Measurements from ENCODE around the gene MEIOSIN.

Gene MEIOSIN

DNA sequence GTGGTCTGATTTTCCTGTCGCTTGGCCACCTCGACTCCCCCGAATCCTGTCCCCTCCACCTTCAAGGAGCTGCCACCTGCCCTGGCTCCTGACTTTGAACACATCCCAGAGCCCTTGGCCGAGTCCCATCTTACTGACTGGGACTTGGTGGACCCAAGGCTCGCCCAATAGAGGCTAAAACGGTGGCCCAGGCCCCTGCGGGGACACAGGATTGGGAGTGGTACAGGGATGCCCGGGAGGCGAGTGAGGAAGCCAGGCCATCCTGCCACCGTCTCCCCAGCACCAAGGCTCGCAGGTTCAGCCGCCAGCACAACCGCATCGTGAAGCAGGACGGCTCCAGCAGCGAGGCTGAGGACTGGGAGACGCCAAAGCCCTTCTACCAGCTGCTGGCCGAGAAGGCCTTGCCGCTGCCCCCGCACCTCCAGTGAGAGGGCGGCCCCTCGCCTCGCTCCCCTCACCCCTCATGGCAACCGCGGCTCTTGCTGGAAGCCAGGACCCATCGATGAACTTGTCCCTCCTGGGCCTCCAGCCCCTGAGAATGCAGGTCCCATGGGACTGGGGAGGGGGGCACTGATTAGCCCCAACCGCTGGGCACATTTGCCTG is 30.6 kb downstream of the MEIOSIN start:
- TF ChIP-seq ZFX (IDR thresholded peaks at IDR 0.05): no peak
- TF ChIP-seq, protein P1, sequence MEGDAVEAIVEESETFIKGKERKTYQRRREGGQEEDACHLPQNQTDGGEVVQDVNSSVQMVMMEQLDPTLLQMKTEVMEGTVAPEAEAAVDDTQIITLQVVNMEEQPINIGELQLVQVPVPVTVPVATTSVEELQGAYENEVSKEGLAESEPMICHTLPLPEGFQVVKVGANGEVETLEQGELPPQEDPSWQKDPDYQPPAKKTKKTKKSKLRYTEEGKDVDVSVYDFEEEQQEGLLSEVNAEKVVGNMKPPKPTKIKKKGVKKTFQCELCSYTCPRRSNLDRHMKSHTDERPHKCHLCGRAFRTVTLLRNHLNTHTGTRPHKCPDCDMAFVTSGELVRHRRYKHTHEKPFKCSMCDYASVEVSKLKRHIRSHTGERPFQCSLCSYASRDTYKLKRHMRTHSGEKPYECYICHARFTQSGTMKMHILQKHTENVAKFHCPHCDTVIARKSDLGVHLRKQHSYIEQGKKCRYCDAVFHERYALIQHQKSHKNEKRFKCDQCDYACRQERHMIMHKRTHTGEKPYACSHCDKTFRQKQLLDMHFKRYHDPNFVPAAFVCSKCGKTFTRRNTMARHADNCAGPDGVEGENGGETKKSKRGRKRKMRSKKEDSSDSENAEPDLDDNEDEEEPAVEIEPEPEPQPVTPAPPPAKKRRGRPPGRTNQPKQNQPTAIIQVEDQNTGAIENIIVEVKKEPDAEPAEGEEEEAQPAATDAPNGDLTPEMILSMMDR (conservative IDR thresholded peaks at IDR 0.05): no peak
- H3K27ac ChIP-seq: no peak overlapping the region

DNA sequence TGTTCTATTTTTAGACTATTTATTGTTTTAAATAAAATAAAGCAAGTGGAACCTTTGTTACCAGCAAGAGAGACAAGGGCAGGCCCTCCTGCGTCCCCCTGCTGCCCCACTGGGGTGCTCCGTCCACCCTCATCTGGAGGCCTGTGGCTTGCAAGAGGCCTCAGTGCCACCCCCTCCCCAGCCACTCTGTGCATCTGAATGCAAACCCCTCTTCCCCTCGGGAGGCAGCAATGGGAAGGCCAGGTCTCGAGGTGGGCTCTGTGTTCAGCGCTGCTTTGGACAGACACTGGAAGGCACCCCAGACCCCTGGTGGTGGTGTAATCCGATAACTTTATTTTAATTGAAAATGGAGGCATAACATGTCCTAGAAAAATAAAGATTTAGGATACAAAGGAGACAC is 31.2 kb downstream of the MEIOSIN start:
- no peak overlapping the region for H3K27ac ChIP-seq
- no peak for TF ChIP-seq ZFX (IDR thresholded peaks at IDR 0.05)
- TF ChIP-seq, protein P1 (conservative IDR thresholded peaks at IDR 0.05): no peak

DNA sequence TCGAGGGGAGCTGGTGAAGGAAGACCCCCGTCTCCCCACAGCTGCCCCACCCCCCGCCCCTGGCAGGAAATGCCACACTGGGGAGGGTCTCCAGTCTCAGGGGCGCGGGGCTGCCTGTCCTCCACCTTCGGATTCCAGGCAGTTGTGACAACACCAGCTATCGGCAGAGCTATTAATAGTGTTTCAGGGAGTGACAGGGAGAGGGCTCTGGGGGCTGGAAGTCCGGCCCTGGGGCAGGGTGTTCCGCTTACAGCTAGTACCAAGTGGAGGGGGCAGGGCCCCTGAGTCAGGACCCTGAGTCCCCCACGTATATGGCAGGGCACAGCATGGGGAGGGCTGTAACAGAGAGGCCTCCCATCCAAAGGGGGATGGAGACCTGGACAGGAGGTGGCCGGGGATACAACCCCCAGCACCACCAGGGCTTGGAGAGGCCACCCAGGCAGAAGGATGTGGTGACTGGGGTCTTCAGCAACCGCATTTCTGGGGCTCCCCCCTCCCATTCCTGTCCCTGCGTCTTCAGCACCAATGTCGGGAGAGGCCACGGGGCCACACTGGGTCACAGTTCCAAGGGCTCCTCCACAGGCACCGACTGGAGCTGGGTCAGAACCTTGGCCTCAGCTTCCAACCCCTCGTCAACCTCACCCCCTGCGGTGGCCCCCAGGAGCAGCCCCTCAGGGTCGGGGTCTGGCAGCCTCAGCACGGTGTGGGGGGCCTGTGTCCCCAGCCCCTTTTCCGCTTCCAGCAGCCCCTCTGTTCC is 31.9 kb downstream of the MEIOSIN start:
- H3K27ac ChIP-seq: no peak overlapping the region
- TF ChIP-seq, protein P1 (conservative IDR thresholded peaks at IDR 0.05): no peak
- no peak for TF ChIP-seq ZFX (IDR thresholded peaks at IDR 0.05)

DNA sequence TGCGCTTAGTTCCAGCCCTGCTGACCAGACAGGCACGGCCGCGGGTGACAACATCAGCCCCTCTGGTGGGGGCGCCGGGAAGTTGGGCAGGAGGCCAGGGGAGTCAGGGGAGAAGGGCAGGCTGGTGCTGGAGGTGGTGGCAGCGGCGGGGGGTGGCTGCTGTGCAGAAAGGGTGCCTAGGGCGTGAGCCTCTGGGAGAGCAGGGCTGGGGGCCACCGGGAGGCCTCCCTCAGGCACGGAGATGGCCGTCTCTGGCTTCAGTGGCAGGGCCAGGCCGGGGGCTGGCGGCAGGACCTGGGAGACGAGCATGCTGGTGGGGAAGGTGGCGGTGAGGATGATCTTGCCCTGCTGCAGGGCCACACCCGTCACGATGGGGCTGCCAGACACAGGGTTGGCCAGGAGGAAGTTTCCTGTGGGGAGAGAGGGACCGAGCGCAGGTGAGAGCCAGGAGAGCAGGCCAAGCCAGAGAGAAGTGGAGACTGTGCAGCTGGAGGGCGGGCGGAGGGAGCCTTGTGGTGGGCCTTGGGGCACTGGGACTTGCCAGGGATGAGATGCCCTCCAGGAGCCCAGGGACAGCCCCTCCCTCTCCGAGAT is 32.6 kb downstream of the MEIOSIN start:
- TF ChIP-seq, protein P1 (conservative IDR thresholded peaks at IDR 0.05): no peak
- TF ChIP-seq ZFX (IDR thresholded peaks at IDR 0.05): no peak
- H3K27ac ChIP-seq: peak overlapping the region; percentile 87

DNA sequence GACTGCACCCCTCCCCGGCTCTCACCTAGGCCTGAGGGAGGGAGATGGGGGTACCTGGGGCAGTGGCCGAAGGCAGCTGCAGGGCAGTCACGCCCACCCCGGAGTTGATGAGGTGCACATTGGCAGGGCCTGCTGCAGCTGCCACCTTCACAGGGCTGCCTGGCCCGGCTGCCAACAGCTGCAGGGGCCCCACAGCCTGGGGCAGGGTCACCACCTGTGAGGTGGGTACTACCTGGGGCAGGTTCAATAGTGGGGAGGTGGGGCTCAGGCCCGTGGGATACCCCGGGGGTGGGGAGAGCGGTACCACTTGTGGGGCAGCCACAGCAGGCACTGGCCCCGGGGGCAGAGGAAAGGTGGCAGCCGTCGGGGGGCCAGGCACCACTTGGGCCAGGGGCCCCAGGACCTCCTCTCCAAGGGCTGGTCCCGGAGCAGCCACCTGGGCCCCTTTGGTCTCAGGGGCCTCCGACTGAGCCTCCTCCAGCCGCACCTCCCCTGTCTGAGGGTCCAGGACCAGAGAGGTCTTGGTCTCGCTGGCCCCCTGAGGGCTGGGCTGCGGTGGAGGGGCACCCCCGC is 33.1 kb downstream of the MEIOSIN start:
- peak overlapping the region; percentile 87 for H3K27ac ChIP-seq
- TF ChIP-seq ZFX (IDR thresholded peaks at IDR 0.05): no peak
- TF ChIP-seq, protein P1 (conservative IDR thresholded peaks at IDR 0.05): no peak

DNA sequence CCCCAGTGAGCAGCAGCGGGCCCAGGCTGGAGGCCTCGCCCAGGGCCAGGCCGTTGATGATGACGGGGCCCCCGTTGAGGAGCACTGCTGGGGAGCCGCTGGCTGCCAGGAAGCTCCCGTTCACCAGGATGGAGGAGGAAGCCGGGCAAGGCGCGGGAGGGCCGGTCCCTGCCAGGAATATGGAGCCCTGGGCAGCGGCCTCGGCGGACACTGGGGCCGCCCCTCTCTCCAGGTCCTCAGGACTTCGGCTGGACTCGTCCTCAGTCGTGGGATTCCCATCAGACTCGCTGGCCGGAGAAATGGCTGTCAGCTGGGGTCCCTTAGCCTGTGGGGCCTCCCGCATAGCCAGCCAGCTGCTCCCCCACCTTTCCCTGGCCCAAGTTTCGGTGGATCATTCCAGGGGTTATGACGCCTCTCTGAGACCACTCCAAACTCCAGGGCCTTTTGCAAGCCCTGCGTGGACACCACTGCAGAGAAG is 33.7 kb downstream of the MEIOSIN start:
- H3K27ac ChIP-seq: peak overlapping the region; percentile 87
- no peak for TF ChIP-seq ZFX (IDR thresholded peaks at IDR 0.05)
- TF ChIP-seq, protein P1 (conservative IDR thresholded peaks at IDR 0.05): no peak

All from C4-2B (cell line).